Raji (cell line): ENCODE results near the gene DRICH1.

Source experiments
- POLR2A ChIP-seq: IDR thresholded peaks from 2 replicates; pipeline ENCODE4 v1.6.1; 2011; ENCODE audit warnings: low read depth, low read length, control low read depth; ENCODE audit not compliant: insufficient read depth

The DRICH1 gene

DNA sequence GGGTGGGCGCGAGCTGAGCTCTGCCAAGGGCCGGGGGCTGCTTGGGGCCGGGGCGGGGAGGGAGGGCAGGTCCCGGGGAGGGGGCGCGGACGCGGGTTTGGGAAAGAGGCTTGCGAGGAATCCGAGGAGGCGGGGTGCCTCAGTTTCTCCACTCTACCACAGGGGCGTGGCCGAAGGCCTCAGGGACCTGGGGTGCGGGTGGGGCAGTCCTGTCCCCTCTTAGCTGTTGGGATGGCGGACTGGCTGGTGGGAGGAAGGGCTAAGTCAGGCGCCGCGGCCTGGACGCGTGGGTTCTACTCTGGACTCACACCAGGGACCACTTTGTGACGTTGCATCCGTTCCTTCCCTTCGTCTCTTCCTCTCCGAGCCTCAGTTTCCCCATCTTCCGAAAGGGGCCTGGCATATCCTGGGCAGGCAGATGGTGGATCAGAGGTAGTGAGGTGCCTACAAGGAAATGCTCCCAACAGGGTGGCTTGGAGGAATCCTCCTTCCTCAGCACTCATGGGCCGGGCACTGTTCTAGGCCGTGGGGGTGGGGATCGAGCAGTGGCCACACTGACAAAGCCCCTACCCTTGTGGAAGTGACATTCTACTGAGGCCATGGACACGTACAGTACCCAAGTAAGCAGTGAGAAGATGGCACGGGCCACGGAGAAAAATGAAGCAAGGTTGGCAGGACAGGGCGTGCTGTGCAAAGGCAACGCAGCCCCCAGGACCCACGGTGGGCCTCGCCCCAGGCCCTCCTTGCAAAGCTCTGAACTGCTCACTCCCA lies 65.2 kb downstream of the DRICH1 start:
- no peak for TF ChIP-seq POLR2A

- no peak for TF ChIP-seq POLR2A
Observed at GRCh38 chr22:23565915-23566704, 66.0 kb downstream of the DRICH1 start.

DNA sequence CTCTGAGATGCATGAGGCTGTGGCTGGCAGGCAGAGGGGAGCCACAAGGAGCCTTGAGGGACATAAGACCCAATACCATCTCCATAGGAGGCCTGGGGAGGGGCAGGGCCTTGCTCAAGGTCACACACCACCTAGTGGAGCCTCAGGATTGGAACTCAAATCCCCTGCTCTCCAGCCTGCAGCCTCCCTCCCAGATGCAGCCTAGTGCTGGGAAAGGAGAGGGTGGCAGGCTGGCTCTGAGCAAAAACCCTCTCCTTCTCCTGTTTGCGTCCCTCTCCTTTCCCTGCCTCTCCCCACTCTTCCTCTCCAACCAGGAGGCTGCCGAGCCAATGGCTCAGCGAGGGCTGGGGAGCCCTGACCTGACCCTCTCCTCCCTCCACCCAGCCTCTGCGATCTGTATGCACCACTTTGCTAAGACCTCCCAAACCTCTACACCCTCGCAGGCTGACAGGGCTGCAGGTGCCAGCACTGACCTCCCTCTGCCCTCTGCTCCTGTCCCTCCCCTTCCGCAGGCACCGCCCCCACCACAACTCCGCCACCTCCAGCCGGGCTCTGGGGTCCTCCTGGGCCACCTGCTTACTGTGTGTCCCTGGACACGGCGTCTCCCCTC lies 66.7 kb downstream of the DRICH1 start:
- no peak for TF ChIP-seq POLR2A

DNA sequence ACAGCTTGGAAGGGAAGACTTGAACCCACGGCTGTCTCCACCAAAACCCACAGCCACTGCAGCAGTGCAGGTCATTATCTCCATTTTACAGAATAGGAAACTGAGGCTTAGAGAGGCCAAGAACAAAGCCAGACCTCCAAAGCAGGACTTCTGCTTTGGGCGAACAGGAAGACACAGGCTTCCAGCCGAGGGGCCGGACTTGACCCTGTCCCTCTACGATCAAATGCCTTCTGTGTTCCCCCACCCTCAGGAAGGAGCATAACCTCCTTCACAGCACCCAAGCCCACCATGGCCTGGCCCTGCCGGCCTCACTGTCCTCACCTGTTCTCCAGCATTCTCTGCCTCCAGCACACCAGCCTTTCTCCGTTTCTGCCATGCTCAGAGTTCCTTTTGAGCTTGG lies 67.8 kb downstream of the DRICH1 start:
- no peak for TF ChIP-seq POLR2A

DNA sequence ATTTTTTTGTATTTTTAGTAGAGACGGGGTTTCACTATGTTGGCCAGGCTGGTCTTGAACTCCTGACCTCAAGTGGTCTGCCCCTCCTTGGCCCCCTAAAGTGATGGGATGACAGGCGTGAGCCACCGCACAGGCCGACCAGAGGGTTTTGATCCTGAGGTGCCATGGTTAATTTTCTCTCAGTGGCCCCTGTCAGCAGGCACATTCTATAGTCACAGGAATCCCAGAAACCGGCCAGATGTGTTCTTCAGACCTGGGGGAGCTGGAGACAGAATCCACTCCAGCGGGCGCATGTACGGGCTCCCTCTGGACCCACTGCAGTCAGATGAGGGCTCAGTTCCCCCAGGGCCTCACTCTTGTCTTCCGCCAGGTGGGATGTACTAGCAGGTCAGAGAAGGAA lies 69.0 kb downstream of the DRICH1 start:
- no peak for TF ChIP-seq POLR2A

GRCh38 chr22:23562186-23562585 lies 69.9 kb downstream of the DRICH1 start:
- no peak for TF ChIP-seq POLR2A
